ENCODE data around the gene DEXI. TPM values are rescaled to one million over a fixed set of nuclear protein-coding genes. Genes with fewer than 3 reads are reported as not detected.

The DEXI gene
- total and polyA plus RNA-seq, 2 of the 13 experiments (the other 11 are each of a cell fraction or from before 2014, with no cell fraction given): 51.5 to 70.4 TPM

- TF ChIP-seq KDM5A (IDR thresholded peaks at IDR 0.05; ENCODE audit: borderline replicate concordance, low read length) (no peak), CEBPZ (IDR thresholded peaks at IDR 0.05; ENCODE audit: low read length) (no peak), FOXA3 (CRISPR knock-in tag; IDR thresholded peaks at IDR 0.05) (peak; percentile 75), ATF7 (IDR thresholded peaks at IDR 0.05) (no peak), ATF7 (CRISPR knock-in tag; IDR thresholded peaks at IDR 0.05) (no peak), TRAFD1 (CRISPR knock-in tag; IDR thresholded peaks at IDR 0.05; ENCODE audit: borderline replicate concordance) (no peak), ZFY (CRISPR knock-in tag; IDR thresholded peaks at IDR 0.05) (peak; percentile 59), CREB1 (IDR thresholded peaks at IDR 0.05) (no peak), CREB1 (CRISPR knock-in tag; IDR thresholded peaks at IDR 0.05) (no peak), CBX1 (IDR thresholded peaks at IDR 0.05; ENCODE audit: low read depth) (no peak), GABPB1 (CRISPR knock-in tag; IDR thresholded peaks at IDR 0.05) (peak; percentile 28), ZNF430 (CRISPR knock-in tag; IDR thresholded peaks at IDR 0.05) (no peak; the same call in 1 of the 2 replicates), REST (IDR thresholded peaks at IDR 0.05; ENCODE audit: borderline replicate concordance in 1 of 2, low read depth in 1 of 2, low read length in 2 of 2) (no peak), ZNF292 (CRISPR knock-in tag; IDR thresholded peaks at IDR 0.05; ENCODE audit: borderline replicate concordance, low read depth) (peak; percentile 82; the same call in 1 of the 2 replicates)
- TF ChIP-seq, protein P1, sequence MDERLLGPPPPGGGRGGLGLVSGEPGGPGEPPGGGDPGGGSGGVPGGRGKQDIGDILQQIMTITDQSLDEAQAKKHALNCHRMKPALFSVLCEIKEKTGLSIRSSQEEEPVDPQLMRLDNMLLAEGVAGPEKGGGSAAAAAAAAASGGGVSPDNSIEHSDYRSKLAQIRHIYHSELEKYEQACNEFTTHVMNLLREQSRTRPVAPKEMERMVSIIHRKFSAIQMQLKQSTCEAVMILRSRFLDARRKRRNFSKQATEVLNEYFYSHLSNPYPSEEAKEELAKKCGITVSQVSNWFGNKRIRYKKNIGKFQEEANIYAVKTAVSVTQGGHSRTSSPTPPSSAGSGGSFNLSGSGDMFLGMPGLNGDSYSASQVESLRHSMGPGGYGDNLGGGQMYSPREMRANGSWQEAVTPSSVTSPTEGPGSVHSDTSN (CRISPR knock-in tag; IDR thresholded peaks at IDR 0.05): no peak
- TF ChIP-seq, protein P2, sequence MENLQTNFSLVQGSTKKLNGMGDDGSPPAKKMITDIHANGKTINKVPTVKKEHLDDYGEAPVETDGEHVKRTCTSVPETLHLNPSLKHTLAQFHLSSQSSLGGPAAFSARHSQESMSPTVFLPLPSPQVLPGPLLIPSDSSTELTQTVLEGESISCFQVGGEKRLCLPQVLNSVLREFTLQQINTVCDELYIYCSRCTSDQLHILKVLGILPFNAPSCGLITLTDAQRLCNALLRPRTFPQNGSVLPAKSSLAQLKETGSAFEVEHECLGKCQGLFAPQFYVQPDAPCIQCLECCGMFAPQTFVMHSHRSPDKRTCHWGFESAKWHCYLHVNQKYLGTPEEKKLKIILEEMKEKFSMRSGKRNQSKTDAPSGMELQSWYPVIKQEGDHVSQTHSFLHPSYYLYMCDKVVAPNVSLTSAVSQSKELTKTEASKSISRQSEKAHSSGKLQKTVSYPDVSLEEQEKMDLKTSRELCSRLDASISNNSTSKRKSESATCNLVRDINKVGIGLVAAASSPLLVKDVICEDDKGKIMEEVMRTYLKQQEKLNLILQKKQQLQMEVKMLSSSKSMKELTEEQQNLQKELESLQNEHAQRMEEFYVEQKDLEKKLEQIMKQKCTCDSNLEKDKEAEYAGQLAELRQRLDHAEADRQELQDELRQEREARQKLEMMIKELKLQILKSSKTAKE (CRISPR knock-in tag; IDR thresholded peaks at IDR 0.05; ENCODE audit: borderline replicate concordance): no peak
Measured at GRCh38 chr16:10923650-10924214, 18.5 kb downstream of the DEXI start (continued).
